ENCODE results near the gene ASAP2.
"Not testable (repeated sequence)": the region's sequence is repeated elsewhere in the genome, so short reads cannot be mapped to it uniquely, and the experiment has no call there.

Gene ASAP2

GRCh38 chr2:9256147-9256546, 49.5 kb downstream of the ASAP2 start:
- no peak for DNase-seq

GRCh38 chr2:9256570-9257043, 50.0 kb downstream of the ASAP2 start:
- DNase-seq: no peak

GRCh38 chr2:9258501-9258900, 51.9 kb downstream of the ASAP2 start:
- DNase-seq: no peak

GRCh38 chr2:9258953-9259399, 52.4 kb downstream of the ASAP2 start:
- no peak for DNase-seq

GRCh38 chr2:9260464-9260918, 53.9 kb downstream of the ASAP2 start:
- DNase-seq: no peak

- DNase-seq: no peak
Observed at GRCh38 chr2:9261231-9261883, 54.7 kb downstream of the ASAP2 start.

- DNase-seq: no peak
Observed at GRCh38 chr2:9262671-9263171, 56.1 kb downstream of the ASAP2 start.

GRCh38 chr2:9263428-9263827, 56.8 kb downstream of the ASAP2 start:
- DNase-seq: no peak

GRCh38 chr2:9264301-9264700, 57.7 kb downstream of the ASAP2 start:
- no peak for DNase-seq

- DNase-seq: no peak
Observed at GRCh38 chr2:9266711-9267110, 60.1 kb downstream of the ASAP2 start.

- DNase-seq: not testable (repeated sequence)
Observed at GRCh38 chr2:9267286-9267685, 60.7 kb downstream of the ASAP2 start.

GRCh38 chr2:9268301-9269080, 61.9 kb downstream of the ASAP2 start:
- DNase-seq: no peak

GRCh38 chr2:9269295-9269694, 62.7 kb downstream of the ASAP2 start:
- DNase-seq: no peak

GRCh38 chr2:9269695-9270360, 63.2 kb downstream of the ASAP2 start:
- DNase-seq: no peak

GRCh38 chr2:9271091-9271490, 64.5 kb downstream of the ASAP2 start:
- no peak for DNase-seq

GRCh38 chr2:9271691-9272090, 65.1 kb downstream of the ASAP2 start:
- no peak for DNase-seq

- DNase-seq: no peak
Observed at GRCh38 chr2:9273486-9274130, 67.0 kb downstream of the ASAP2 start.

GRCh38 chr2:9274701-9275343, 68.2 kb downstream of the ASAP2 start:
- no peak for DNase-seq

GRCh38 chr2:9275399-9275798, 68.8 kb downstream of the ASAP2 start:
- no peak for DNase-seq

- no peak for DNase-seq
Observed at GRCh38 chr2:9276074-9276473, 69.5 kb downstream of the ASAP2 start.

GRCh38 chr2:9276901-9277451, 70.4 kb downstream of the ASAP2 start:
- DNase-seq: no peak

GRCh38 chr2:9278439-9278838, 71.8 kb downstream of the ASAP2 start:
- no peak for DNase-seq
